ENCODE results near the gene SLBP.
"Not testable (repeated sequence)": the region's sequence is repeated elsewhere in the genome, so short reads cannot be mapped to it uniquely, and the experiment has no call there.

The SLBP gene

GRCh38 chr4:1711055-1711570 lies 1.0 kb downstream of the SLBP start:
- DNase-seq (ENCODE audit: low spot score): no peak

GRCh38 chr4:1708581-1708980 lies 3.5 kb downstream of the SLBP start:
- DNase-seq (ENCODE audit: low spot score): no peak

GRCh38 chr4:1706358-1706757 lies 5.8 kb downstream of the SLBP start:
- no peak for DNase-seq (ENCODE audit: low spot score)

GRCh38 chr4:1705732-1706131 lies 6.4 kb downstream of the SLBP start:
- DNase-seq (ENCODE audit: low spot score): no peak

GRCh38 chr4:1703867-1704266 lies 8.3 kb downstream of the SLBP start:
- no peak for DNase-seq (ENCODE audit: low spot score)

- DNase-seq (ENCODE audit: low spot score): not testable (repeated sequence)
These were observed 10.4 kb downstream of the SLBP start for GRCh38 chr4:1701671-1702070.

- no peak for DNase-seq (ENCODE audit: low spot score)
These were observed 16.2 kb downstream of the SLBP start for GRCh38 chr4:1695913-1696312.

GRCh38 chr4:1693131-1693896 lies 18.8 kb downstream of the SLBP start:
- peak; percentile 82 for DNase-seq (ENCODE audit: low spot score)

GRCh38 chr4:1691737-1692373 lies 20.3 kb downstream of the SLBP start:
- no peak for DNase-seq (ENCODE audit: low spot score)

GRCh38 chr4:1690698-1691097 lies 21.4 kb downstream of the SLBP start:
- DNase-seq (ENCODE audit: low spot score): no peak

- no peak for DNase-seq (ENCODE audit: low spot score)
These were observed 25.6 kb downstream of the SLBP start for GRCh38 chr4:1686440-1687036.

GRCh38 chr4:1685235-1686150 lies 26.6 kb downstream of the SLBP start:
- DNase-seq (ENCODE audit: low spot score): no peak

GRCh38 chr4:1684506-1685234 lies 27.4 kb downstream of the SLBP start:
- no peak for DNase-seq (ENCODE audit: low spot score)

GRCh38 chr4:1683736-1684505 lies 28.2 kb downstream of the SLBP start, which contains the start of gene FAM53A:
Gene FAM53A (minus strand): TSS chr4:1684313. CDS start chr4:1668741, 15,572 bp downstream.
- peak; percentile 93 for DNase-seq (ENCODE audit: low spot score)

GRCh38 chr4:1683261-1683735 lies 28.8 kb downstream of the SLBP start:
- no peak for DNase-seq (ENCODE audit: low spot score)

GRCh38 chr4:1682860-1683259 lies 29.3 kb downstream of the SLBP start:
- DNase-seq (ENCODE audit: low spot score): no peak

GRCh38 chr4:1678244-1678643 lies 33.9 kb downstream of the SLBP start:
- no peak for DNase-seq (ENCODE audit: low spot score)

GRCh38 chr4:1676605-1677525 lies 35.3 kb downstream of the SLBP start:
- no peak for DNase-seq (ENCODE audit: low spot score)

- DNase-seq (ENCODE audit: low spot score): no peak
These were observed 36.3 kb downstream of the SLBP start for GRCh38 chr4:1675802-1676137.
